Choroid plexus epithelial cell (primary cell): ENCODE results near the gene MEF2A.

ENCODE experiments used
- DNase-seq: peaks from one replicate; pipeline ENCODE4 v3.0.0-alpha.2; 2010; ENCODE audit warnings: low read depth
- H3K4me3 ChIP-seq: 2 replicates; pipeline ENCODE4 v1.5.1; 2011; ENCODE audit warnings: low read depth, mild to moderate bottlenecking, control low read depth, low read length, moderate library complexity
- TF ChIP-seq, protein P1 (sequence below): conservative IDR thresholded peaks from 2 replicates; pipeline ENCODE4 v1.5.1; 2011; ENCODE audit warnings: low read depth, mild to moderate bottlenecking, control low read depth, inconsistent platforms, low read length, moderate library complexity

Gene MEF2A

DNA sequence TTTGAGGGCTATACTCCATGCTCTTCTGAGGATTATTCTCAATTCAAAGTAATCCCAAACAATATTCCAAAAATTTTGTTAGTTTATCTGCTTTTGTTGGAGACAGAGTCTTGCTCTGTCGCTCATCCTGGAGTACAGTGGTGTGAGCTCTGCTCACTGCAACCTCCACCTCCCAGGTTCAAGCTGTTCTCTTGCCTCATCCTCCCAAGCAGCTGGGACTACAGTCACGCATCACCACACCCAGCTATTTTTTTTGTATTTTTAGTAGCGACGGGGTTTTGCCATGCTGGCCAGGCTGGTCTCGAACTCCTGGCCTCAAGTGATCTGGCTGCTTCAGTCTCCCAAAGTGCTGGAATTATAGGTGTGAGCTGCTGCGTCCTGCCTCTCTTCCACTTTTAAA is 39.1 kb downstream of the MEF2A start:
- TF ChIP-seq, protein P1, sequence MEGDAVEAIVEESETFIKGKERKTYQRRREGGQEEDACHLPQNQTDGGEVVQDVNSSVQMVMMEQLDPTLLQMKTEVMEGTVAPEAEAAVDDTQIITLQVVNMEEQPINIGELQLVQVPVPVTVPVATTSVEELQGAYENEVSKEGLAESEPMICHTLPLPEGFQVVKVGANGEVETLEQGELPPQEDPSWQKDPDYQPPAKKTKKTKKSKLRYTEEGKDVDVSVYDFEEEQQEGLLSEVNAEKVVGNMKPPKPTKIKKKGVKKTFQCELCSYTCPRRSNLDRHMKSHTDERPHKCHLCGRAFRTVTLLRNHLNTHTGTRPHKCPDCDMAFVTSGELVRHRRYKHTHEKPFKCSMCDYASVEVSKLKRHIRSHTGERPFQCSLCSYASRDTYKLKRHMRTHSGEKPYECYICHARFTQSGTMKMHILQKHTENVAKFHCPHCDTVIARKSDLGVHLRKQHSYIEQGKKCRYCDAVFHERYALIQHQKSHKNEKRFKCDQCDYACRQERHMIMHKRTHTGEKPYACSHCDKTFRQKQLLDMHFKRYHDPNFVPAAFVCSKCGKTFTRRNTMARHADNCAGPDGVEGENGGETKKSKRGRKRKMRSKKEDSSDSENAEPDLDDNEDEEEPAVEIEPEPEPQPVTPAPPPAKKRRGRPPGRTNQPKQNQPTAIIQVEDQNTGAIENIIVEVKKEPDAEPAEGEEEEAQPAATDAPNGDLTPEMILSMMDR: no peak
- DNase-seq: no peak
- H3K4me3 ChIP-seq: no peak overlapping the region

GRCh38 chr15:99605490-99605931 is 39.7 kb downstream of the MEF2A start:
- no peak overlapping the region for H3K4me3 ChIP-seq
- TF ChIP-seq, protein P1: no peak
- peak; percentile 36 for DNase-seq

GRCh38 chr15:99605990-99606389 is 40.2 kb downstream of the MEF2A start:
- TF ChIP-seq, protein P1: no peak
- H3K4me3 ChIP-seq: no peak overlapping the region
- DNase-seq: no peak

- H3K4me3 ChIP-seq: no peak overlapping the region
- TF ChIP-seq, protein P1: no peak
- DNase-seq: no peak
Observed at GRCh38 chr15:99606646-99607045, 40.9 kb downstream of the MEF2A start.

DNA sequence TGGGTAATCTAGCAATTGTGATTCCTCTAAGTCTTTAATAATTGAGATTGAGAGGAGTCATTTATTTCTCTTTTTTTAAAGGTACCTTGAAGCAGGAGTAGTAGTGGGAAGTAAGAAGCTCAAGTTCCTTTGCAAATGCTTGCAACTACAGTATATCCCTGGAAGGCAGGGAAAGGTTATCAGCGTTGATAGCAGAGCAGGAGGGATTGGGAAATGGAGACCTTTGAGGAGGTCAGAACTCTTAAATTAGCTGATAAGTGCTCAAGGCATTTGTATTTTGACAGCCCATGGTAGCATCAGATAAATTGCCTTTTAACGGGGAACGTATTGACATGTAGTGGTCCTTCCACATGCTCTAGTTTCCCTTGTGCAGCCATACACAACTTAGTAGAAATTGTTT is 47.7 kb downstream of the MEF2A start:
- H3K4me3 ChIP-seq: no peak overlapping the region
- DNase-seq: no peak
- TF ChIP-seq, protein P1: no peak

- H3K4me3 ChIP-seq: no peak overlapping the region
- peak; percentile 77 for DNase-seq
- TF ChIP-seq, protein P1: no peak
Observed at GRCh38 chr15:99613887-99614647, 48.3 kb downstream of the MEF2A start.

DNA sequence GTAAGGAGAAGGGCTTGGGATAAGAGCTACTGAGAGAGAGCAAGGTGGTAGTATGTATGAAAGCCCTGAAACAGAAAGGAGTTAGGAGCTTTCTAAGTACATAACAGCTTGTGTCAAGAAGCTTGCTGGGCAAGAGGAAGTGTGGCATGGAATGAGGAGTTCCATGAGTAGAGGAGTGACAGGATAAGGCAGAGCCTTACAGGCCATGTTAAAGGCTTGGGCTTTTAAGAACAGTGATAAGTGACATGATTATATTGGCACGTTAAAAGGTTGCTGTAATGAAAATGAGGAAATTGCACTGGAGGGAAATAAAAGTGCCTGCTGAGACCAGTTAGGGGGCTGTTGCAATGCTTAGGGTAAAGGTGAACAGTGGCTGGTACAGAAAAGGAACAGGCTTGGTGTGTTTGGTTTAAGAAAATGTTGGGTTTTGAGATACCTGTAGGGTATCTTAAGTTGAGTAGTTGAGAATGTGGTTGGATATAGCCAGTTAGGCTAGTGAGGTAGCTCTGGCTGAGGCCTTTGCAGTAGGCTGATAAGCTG is 49.0 kb downstream of the MEF2A start:
- TF ChIP-seq, protein P1: no peak
- DNase-seq: peak; percentile 41
- H3K4me3 ChIP-seq: no peak overlapping the region
